ENCODE data around the gene FAM163B. TPM values are rescaled to one million over a fixed set of nuclear protein-coding genes. Genes with fewer than 3 reads are reported as not detected.

The FAM163B gene
- total and polyA plus RNA-seq, 2 experiments from 2014 or later = 5.6 TPM; not detected in 1

DNA sequence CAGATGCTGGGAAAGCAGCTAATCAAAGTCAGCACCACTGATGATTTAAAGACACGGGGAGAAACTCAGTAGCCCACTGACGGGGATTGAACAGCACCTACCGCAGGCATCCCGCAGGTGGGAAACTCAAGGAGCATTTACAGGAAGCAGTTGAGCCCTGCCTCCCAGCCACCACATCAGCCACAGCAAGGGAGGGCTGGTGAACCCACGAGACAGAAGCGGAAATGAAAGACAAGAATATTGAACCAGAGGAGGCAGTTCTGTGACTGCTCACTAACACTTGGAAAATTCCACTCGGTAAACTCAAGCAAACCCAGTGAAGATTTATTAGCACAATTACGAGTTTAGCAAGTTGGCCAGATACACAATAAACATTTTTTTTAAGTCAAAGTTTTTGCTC, 10.6 kb upstream of the FAM163B start:
- H3K9me3 ChIP-seq (ENCODE audit: low read depth) = no peaks in the 10 kb centered on the region
- no peaks in the 10 kb centered on the region for H3K4me1 ChIP-seq (ENCODE audit: low read depth)
- TF ChIP-seq, protein P1, sequence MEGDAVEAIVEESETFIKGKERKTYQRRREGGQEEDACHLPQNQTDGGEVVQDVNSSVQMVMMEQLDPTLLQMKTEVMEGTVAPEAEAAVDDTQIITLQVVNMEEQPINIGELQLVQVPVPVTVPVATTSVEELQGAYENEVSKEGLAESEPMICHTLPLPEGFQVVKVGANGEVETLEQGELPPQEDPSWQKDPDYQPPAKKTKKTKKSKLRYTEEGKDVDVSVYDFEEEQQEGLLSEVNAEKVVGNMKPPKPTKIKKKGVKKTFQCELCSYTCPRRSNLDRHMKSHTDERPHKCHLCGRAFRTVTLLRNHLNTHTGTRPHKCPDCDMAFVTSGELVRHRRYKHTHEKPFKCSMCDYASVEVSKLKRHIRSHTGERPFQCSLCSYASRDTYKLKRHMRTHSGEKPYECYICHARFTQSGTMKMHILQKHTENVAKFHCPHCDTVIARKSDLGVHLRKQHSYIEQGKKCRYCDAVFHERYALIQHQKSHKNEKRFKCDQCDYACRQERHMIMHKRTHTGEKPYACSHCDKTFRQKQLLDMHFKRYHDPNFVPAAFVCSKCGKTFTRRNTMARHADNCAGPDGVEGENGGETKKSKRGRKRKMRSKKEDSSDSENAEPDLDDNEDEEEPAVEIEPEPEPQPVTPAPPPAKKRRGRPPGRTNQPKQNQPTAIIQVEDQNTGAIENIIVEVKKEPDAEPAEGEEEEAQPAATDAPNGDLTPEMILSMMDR (IDR thresholded peaks at IDR 0.05; ENCODE audit: low read depth, low read length) = no peak
- no peak overlapping the region for H3K4me3 ChIP-seq
- no peak overlapping the region for H3K27ac ChIP-seq
- no peaks in the 10 kb centered on the region for H3K36me3 ChIP-seq
- DNase-seq (ENCODE audit: low read depth in 1 of 2, low spot score in 1 of 2) = no peak
- peaks cover 28% of the 10 kb centered on the region for H3K27me3 ChIP-seq

DNA sequence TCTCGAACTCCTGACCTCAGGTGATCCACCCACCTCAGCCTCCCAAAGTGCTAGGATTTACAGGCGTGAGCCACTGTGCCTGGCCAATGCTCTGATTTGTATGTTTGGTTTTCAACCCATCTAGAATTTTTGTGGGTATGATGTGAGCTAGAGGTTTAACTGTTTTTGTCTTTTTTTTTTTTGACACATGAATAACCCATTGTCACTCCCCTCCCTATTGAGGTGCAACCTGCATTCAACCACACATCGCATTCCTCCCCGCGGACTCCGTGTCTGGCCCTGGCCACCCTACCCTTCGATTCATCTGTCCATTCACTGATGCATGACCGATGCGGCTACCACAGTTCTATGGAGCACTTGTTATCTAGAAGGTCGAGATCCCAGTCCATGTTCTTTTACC, 9.5 kb upstream of the FAM163B start:
- Histone ChIP-seq H3K4me1 (ENCODE audit: low read depth) (no peaks in the 10 kb centered on the region), H3K4me3 (no peak overlapping the region), H3K27ac (no peak overlapping the region), H3K36me3 (no peaks in the 10 kb centered on the region), H3K9me3 (ENCODE audit: low read depth) (no peaks in the 10 kb centered on the region), H3K27me3 (peaks cover 31% of the 10 kb centered on the region)
- TF ChIP-seq, protein P1 (IDR thresholded peaks at IDR 0.05; ENCODE audit: low read depth, low read length) = no peak
- no peak for DNase-seq (ENCODE audit: low read depth in 1 of 2, low spot score in 1 of 2)

DNA sequence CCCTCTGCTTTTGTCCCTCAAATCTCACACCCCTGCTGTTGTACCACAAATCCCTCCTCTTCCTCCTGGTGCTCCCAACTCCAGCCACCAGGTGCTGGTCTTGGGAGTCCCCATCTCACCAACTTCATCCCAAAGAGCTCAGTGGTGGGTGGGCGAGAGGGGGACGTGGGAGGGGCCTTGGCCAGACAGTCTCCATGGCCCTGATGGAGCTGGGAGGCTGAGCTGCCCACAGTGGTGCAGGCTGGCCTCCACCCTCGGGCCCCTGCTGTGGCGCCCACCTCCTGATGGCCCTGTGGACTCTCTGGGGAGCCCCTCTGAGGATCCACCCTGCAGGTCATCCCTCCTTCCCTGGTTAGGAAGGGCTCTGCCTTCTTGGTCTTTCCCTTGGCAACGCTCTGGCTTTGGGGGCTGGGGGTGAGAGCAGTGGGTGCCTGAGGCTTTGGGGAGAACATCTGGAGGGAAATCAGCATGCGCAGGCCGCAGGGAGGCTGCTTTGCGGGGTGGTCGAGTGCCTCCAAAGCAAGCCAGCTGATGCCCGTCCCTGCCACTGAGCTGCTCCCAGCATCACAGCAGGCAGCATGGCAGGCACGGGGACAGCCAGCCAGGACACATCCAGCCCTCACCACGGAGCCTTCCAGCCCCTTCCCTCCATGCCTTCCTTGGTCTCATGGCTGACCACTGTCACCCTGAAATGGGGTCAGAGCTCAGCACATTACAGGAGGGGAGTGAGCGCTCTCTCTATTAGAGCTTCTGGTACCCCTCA, 7.6 kb upstream of the FAM163B start:
- Histone ChIP-seq H3K9me3 (ENCODE audit: low read depth) (no peaks in the 10 kb centered on the region), H3K4me1 (ENCODE audit: low read depth) (no peaks in the 10 kb centered on the region), H3K36me3 (no peaks in the 10 kb centered on the region), H3K4me3 (no peak overlapping the region), H3K27ac (no peak overlapping the region), H3K27me3 (peaks cover 40% of the 10 kb centered on the region)
- DNase-seq (ENCODE audit: low read depth in 1 of 2, low spot score in 1 of 2) = no peak
- TF ChIP-seq, protein P1 (IDR thresholded peaks at IDR 0.05; ENCODE audit: low read depth, low read length) = no peak

DNA sequence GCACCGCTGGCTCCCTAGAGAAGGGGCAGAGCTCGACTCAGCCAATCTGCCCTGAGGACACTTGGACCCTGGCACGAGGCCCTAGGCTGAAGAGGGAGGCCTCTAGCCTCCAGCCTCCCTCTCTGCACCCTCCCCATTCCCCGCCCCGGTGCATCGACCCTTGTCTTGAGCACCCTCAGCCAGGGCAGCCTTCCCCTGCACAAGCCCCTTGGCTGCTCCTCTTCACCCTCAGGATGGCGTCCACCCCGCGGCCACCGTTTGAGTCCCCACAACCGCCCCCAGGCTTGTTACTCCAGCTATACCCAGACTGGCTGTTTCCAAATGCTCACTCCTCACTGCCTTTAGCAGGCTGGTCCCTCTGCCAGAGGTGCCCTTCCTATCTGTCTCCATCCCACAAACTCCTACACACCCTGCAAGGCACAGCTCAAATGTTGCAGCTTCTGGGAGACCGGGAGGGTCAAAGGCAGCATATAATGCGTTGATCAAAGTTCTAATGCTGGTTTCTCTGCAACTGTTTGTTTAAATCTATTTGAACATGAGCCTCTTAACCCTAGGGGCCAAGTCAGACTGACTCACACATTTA, 6.5 kb upstream of the FAM163B start:
- TF ChIP-seq, protein P1 (IDR thresholded peaks at IDR 0.05; ENCODE audit: low read depth, low read length) = no peak
- Histone ChIP-seq H3K27me3 (peaks cover 37% of the 10 kb centered on the region), H3K27ac (no peak overlapping the region), H3K9me3 (ENCODE audit: low read depth) (no peaks in the 10 kb centered on the region), H3K4me3 (no peak overlapping the region), H3K4me1 (ENCODE audit: low read depth) (no peaks in the 10 kb centered on the region), H3K36me3 (no peaks in the 10 kb centered on the region)
- DNase-seq (ENCODE audit: low read depth in 1 of 2, low spot score in 1 of 2) = no peak

DNA sequence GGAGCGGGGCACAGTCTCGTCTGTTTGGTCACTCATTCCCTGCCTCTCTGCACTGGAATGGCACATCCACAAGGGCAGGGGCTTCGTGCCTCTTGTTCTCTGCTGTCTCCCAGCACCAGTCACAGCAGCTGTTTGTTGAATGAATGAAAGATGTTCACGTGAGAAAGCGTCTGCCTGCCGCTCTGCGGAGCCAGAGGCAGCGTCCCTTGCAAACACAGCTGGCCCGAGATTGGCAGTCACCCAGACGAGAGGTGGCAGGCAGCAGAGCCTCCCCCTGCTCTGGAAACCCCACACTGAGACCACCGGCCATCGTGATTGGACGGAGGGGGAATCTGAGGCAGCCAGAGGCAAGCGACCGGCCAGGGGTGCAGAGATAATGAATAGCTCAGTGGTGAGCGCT, 6.0 kb upstream of the FAM163B start:
- H3K4me1 ChIP-seq (ENCODE audit: low read depth) = no peaks in the 10 kb centered on the region
- DNase-seq (ENCODE audit: low read depth in 1 of 2, low spot score in 1 of 2) = no peak
- no peaks in the 10 kb centered on the region for H3K9me3 ChIP-seq (ENCODE audit: low read depth)
- H3K27me3 ChIP-seq = peaks cover 37% of the 10 kb centered on the region
- no peak overlapping the region for H3K4me3 ChIP-seq
- TF ChIP-seq, protein P1 (IDR thresholded peaks at IDR 0.05; ENCODE audit: low read depth, low read length) = no peak
- H3K36me3 ChIP-seq = no peaks in the 10 kb centered on the region
- H3K27ac ChIP-seq = no peak overlapping the region
